Non-pigmented ciliary epithelial cell (primary cell): ENCODE results near the gene HORMAD1.
A peak's percentile ranks its signal among the peaks of the same experiment; 100 is the strongest.
"Not testable (repeated sequence)": the region's sequence is repeated elsewhere in the genome, so short reads cannot be mapped to it uniquely, and the experiment has no call there.

Experiments used
- DNase-seq: peaks from one replicate; pipeline ENCODE4 v3.0.0-alpha.2; 2010; ENCODE audit warnings: low read depth

The HORMAD1 gene, protein sequence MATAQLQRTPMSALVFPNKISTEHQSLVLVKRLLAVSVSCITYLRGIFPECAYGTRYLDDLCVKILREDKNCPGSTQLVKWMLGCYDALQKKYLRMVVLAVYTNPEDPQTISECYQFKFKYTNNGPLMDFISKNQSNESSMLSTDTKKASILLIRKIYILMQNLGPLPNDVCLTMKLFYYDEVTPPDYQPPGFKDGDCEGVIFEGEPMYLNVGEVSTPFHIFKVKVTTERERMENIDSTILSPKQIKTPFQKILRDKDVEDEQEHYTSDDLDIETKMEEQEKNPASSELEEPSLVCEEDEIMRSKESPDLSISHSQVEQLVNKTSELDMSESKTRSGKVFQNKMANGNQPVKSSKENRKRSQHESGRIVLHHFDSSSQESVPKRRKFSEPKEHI

DNA sequence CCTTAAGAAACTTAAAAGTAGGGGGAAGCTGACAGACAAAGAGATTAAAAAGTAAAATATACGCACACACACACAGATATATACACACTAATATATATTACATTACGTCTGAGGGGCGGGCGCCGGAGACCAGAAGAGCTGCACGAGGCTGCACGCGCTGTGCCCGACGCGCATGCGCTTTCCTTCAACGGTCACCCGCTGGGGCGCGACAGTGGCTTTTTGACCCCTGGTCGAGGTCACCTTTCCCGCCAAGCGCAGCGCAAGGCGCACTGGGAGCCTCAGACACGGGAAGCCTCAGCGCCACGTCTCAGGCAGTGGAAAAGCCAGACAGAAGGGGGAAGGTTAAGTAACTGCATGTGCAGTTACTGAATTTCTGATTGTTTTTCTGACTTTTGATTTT lies at the start of gene HORMAD1:
Gene HORMAD1 (minus strand): TSS at position 193 of the 400 bp plus-strand sequence. CDS start 1,390 bp downstream, outside the sequence.
- DNase-seq, result no peak

DNA sequence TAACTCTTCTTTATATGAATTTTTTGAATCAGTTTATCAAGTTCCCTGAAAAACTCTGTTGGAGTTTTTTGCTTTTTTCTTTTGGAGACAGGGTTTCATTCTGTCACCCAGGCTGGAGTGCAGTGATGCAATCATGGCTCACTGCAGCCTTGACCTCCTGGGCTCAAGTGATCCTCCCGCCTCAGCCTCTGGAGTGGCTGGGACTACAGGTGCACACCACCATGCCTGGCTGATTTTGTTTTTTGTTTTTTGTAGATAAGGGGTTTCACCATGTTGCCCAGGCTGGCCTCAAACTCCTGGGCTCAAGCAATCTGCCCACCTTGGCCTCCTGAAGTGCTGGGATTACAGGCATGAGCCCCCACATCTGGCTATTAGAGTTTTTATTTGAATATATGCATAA lies 47.0 kb upstream of the HORMAD1 start:
- DNase-seq, result not testable (repeated sequence)

DNA sequence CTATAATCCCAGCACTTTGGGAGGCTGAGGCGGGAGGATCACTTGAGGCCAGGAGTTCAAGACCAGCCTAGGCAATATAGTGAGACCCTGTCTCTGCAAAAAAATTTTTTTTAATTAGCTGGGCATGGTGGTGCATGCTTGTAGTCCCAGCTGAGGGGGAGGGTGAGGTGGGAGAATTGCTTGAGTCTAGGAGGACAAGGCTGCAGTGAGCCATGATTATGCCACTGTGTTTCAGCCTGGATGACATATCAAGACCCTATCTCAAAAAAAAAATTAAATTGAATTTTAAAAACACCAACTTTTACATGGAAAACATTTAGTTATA lies 45.2 kb upstream of the HORMAD1 start:
- not testable (repeated sequence) for DNase-seq

DNA sequence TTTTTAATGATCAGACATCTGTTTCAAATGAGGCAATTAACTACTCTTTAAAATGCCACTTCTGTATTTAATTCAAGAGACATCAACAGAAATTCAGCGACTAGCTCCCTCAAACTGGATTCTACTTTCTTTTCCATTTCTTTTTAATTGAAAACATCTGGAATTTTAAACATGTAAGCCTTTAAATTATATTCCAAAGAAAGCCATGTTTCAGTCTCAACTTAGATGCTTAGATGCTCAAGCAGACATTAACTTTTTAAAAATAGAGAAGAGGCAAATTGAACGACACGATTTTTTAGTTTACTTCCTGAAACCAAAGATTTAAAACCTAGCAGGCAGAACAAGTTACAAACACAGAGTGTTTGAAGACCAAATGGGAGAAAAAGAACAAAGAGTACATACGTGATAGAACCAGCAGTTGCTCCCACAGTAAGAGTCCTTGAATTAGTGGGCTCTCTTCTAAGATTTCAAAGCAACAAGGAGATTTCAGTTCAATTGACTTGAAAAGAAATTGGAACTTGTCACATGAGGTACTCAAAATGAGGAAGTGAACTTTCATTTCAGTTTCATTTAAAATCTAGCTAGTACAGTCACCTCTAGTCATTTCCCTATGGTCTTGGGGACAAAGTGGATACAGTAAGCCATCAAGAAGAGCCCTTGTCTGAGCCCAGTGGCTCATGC lies 44.7 kb upstream of the HORMAD1 start, which contains the start of gene CTSS:
Gene CTSS (minus strand): TSS at position 483 of the 681 bp plus-strand sequence. CDS start 1,015 bp downstream, outside the sequence.
- DNase-seq, result no peak

DNA sequence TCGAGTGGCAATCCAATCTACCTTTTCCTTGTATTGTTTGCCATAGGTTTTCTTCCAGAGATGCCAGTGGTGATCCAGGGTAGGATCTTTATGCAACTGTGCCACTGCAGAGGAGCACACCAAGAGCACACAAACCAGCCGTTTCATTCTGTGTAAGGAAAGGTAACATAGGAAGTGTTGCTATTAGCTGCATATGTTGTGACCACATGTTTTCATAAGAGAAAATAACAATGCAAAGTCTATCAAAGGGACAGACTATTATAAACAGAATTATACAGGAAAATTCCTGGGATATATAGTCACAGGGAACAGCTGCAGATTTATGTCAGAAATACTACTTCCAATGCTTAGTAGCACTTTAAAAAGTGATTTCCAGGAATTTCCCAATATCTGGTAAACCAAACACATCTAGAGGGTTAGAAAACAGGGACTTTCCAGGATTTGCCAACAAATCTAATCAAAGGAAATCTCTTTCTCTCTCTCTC lies 44.0 kb upstream of the HORMAD1 start:
- peak; percentile 68 for DNase-seq

DNA sequence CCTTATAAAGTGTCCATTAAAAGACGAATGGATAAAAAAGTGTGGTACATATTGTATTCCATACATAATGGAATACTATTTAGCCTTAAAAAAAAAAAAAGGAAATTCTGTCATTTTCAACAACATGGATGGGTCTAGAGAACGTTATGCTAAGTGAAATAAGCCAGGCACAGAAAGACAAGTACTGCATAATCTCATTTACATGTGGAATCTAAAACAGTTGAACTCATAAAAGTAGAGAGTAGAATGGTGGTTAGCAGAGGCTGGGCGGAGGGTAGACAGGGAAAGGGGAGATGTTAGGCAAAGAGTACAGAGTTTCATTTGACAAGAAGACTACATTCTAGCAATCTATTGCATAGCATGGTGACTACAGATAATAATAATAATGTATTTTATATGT lies 42.3 kb upstream of the HORMAD1 start:
- DNase-seq, result no peak

DNA sequence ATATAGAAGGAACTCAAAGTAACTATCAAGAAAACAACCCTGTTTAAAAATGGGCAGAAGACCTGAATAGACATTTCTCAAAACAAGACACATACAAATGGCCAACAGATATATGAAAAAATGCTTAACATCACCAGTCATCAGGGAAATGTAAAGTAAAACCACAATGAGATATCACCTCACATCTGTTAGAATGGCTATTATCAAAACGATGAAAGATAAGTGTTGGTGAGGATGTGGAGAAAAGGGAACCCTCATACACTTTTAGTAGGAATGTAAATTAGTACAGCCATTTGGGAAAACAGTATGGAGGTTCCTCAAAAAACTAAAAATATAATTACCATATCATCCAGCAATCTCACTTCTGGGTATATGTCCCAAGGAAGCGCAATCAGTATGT lies 41.9 kb upstream of the HORMAD1 start:
- no peak for DNase-seq

DNA sequence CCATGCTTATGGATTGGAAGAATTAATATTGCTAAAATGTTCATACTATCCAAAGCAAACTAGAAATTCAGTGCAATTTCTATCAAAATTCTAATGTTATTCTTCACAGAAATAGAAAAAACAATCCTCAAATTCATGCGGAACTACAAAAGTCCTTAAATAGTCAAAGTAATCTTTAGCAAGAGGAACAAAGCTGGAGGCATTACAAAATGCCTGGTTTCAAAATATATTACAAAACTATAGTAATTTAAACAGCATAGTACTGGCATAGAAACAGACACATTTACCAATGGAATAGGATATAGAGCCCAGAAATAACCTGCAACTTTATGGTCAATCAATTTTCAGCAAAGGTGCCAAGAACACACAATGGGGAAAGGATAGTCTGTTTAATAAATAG lies 41.1 kb upstream of the HORMAD1 start:
- no peak for DNase-seq

DNA sequence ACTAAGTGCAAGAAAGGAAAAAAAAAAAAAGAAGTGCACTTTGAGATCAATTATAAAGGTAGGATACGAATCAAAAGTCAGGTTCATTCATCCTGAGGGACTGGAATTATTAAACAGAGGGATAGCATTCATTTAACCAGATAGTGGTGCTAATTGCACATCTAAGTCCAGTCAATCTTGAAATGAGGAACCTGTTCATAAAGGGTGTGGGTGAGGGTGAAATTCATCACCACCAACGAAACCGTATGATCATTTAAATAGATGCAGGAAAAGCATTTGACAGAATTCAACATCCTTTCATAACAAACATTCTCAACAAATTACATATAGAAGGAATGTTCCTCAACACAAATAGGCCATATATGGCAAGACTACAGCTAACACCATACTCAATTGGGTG lies 39.3 kb upstream of the HORMAD1 start:
- no peak for DNase-seq

DNA sequence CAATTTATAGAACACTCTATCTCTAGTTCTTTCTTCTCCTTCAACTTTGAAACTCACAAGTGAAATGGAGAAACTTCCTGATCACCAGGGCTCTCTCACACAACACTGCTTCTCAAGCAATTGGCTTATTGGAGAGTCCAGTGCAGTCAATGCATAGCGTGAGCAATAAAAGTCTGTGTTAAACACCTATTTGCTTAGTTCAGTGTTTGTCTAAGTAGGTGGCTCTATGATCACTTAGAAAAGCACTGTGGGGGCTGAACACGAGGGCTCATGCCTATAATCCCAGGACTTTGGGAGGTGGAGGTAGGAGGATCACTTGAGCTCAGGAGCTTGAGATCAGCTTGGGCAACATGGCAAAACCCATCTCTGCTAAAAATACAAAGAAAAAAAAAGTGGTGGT lies 32.7 kb upstream of the HORMAD1 start:
- DNase-seq, result no peak

DNA sequence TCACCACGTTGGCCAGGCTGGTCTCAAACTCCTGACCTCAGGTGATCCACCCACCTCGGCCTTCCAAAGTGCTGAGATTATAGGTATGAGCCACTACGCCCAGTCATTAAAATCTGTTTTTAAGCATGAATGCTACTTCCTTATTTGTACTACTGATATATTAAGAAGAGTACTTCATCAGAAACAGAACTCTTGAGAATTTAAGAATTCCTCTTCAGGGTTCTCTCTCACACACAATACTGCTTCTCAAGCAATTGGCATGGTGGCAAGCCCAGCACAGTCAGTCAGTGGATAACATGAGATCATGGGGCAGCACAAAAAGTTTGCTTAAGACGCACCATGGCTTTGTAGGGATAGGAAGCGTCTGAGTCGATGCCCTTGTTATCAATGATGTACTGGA lies 30.7 kb upstream of the HORMAD1 start:
- DNase-seq, result no peak

DNA sequence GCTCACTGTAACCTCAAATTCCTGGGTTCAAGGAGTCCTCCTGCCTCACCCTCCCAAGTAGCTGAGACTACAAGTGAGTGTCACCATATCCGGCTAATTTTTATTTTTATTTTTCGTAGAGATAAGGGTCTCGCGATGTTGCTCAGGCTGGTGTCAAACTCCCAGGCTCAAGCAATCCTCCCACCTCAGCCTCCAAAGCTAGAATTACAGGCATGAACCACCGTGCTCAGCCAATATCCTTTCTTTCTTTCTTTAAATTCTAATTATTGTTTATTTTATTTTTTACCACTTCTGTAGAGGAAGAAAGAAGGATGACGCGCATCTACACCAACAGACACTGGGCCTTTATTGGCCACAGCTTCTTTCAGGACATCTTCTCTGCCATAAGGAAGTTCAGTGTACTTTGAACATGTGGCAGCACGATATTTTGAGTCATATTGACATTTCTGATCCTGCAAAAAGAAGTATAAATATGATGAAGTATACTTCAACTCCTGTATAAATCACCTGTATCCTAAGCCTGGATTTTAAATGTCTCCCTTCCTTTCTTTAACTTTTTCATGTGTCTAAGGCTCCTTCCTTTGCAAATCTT lies 29.1 kb upstream of the HORMAD1 start:
- DNase-seq, result no peak

DNA sequence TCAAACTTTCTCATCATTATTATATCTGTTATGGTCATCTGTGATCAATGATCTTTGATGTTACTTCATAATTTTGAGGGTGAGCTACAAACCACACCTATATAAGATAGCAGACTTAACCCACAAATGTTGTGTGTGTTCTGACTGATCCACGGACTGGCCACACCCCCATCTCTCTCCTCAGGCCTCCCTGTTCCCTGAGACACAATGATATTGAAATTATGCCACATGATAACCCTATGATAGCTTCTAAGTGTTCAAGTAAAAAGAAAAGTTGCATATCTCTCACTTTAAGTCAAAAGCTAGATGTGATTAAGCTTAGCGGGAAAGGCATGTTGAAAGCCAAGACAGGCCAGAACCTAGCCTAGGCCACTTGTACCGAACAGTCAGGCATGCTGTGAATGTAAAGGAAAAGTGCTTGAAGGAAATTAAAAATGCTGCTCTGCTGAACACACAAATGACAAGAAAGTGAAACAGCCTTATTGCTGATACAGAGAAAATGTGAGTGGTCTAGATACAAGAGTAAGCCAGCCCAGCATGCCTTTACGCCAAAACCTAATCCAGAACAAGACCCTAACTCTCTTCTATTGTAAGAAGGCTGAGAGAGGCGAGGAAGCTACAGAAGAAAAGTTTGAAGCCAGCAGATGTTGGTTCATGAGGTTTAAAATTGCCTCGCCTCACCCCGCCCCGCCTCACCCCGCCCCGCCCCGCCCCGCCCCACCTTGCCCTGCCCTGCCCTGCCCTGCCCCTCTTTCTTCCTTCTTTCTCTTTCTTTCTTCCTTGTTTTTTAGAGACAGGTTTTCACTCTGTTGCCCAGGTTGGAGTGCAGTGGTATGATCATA lies 28.4 kb upstream of the HORMAD1 start:
- no peak for DNase-seq

DNA sequence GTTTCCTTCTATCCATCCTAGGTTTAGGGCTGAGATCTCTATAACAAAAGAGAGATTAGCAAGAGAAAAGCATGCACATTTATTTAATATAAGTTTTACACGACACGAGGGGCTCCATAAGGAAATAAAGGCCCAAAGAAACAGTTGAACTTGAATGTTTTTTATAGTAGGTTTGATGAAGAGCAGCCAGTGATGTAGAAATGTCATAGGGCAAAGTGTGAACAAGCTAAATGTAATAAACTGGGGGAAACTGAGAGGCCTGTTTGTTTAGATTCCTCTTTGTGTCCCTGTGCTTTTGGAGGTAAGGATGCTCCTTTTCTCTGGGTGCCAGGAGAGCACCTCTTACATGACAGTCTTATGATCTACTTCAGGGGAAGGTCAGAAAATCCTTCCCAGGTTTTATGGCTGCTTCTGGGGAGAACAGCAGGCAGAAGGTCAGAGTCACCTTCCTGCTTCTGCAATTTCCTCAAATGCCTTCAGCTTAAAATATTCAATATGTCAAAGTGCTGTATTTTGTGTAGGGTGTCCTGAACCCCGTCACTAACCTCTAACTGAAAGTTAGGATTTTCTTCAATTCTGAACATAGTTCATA lies 9.5 kb upstream of the HORMAD1 start:
- DNase-seq, result no peak

DNA sequence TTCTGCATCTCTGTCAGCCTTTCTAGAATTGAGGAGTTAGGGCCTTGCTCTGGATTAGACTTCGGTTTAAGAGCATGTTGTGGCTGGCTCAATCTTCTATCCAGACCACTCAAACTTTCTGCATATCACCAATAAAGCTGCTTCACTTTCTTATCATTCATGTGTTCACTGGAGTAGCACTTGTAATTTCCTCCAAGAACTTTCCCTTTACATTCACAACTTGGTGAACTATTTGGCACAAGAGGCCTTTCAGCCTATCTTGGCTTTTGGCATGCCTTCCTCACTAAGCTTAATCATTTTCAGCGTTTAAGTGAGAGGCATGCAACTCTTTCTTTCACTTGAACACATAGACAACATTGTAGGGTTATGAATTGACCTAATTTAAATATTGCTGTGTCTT lies 3.6 kb upstream of the HORMAD1 start:
- DNase-seq, result no peak

DNA sequence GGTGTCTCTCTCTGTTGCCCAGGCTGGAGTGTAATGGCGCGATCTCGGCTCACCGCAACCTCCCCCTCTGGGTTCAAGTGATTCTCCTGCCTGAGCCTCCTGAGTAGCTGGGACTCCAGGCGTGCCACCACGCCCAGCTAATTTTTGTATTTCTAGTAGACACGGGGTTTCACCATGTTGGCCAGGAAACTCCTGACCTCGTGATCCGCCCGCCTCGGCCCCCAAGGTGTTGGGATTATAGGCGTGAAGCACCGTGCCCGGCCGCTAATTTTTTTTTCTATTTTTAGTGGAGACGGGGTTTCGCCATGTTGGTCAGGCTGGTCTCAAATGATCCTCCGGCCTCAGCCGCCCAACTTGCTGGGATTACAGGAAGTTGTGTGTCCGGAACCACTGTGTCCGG lies 597 bp downstream of the HORMAD1 start:
- no peak for DNase-seq

DNA sequence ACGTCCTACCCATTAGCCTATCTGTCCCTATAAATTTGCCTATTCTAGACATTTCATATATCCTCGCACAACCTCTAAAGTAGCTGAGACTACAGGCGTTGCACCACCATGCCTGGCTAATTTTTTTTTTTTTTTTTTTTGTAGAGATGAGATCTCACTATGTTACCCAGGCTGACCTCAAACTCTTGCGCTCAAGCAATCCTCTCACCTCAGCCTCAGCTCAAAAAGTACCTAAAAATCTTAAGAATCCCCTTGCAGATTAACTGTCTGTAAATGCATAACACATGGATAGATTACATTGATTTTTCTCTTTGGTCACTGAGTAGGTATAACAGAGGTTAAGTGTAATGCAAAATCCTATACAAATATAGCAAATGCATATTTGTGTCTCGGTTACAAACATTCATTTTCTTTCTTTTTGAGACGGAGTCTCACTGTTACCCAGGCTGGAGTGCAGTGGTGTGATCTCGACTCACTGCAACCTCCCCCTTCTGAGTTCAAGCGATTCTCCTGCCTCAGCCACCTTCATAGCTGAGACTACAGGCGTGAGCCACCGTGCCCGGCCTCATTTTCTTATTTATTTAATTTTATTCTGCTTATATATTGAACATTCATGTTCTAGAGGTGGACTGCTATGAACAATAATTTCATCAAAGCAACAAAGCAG lies 2.3 kb downstream of the HORMAD1 start:
- no peak for DNase-seq

DNA sequence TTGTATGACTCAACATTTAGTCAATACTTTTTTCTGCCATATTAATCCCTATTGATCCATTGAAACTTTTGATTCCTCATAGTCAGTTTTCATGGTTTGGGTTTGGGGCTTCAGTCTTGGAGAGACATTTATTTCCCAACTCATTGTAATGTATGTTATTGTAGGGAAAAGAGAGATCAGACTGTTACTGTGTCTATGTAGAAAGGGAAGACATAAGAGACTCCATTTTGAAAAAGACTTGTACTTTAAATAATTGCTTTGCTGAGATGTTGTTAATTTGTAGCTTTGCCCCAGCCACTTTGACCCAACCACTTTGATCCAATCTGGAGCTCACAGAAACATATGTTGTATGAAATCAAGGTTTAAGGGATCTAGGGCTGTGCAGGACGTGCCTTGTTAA lies 11.7 kb downstream of the HORMAD1 start:
- not testable (repeated sequence) for DNase-seq

DNA sequence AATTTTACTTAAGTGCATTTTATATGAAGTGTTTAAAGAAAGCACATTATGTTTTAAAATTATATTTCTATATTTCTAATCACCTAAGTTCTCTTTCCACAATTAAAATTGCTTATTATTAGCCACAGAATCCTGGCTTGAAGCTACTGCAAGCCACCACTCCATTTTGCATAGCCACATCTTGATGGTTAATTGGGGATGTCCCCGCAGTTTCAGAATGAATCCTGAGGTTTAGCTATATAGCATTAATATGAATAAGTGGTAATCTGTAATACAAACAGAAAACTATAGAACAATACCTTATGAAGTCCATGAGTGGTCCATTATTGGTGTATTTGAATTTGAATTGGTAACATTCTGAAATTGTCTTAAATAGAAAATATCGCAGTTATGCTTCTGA lies 12.1 kb downstream of the HORMAD1 start:
- no peak for DNase-seq

DNA sequence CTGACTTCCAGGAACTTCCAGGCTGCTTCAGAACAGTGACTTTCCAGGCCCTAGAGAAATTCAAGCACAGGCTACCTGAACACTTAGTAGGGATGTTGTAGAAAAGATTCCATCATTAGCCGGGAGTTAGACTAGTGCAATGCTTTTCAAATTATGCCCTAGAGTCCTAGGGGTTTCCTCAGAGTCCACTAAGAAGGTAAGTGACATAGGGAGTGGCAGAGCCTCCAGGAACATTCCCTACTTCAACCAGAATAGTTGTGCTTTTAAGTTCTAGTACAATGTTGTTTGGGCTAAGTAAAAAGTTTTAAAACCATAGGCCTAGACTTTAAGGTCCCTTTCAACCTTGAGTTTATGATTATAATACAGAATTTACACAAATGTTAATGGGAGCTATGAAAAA lies 14.6 kb downstream of the HORMAD1 start:
- DNase-seq, result no peak

DNA sequence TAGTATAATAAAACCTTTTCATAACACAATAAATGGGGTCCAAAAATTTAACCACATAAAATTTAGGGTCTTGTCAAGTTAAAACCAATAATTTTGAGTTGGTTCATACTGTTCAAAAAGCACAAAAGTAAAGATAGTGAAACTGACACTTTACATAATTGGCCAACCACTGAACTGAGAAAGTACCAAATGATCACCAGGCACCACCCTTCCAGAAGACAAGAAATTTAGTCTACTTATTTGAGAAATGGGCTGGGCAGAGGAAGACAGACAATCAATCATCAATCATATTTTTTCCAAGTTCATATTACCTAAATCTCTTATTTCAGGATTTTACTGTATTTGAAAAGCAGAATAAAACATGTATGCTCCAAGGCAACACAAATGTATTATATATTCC lies 17.3 kb downstream of the HORMAD1 start:
- no peak for DNase-seq
